Measurements from ENCODE around the gene SRF.

The SRF gene

GRCh38 chr6:43147691-43148477 lies 23.2 kb upstream of the SRF start:
- DNase-seq (ENCODE audit: low read depth in 2 of 2) = no peak

GRCh38 chr6:43149265-43149664 lies 21.8 kb upstream of the SRF start:
- DNase-seq (ENCODE audit: low read depth in 2 of 2) = no peak

- no peak for DNase-seq (ENCODE audit: low read depth in 2 of 2)
Observed at GRCh38 chr6:43150051-43150751, 20.9 kb upstream of the SRF start.

GRCh38 chr6:43159599-43159998 lies 11.5 kb upstream of the SRF start:
- DNase-seq (ENCODE audit: low read depth in 2 of 2) = no peak

- no peak for DNase-seq (ENCODE audit: low read depth in 2 of 2)
Observed at GRCh38 chr6:43163899-43164298, 7.2 kb upstream of the SRF start.

- no peak for DNase-seq (ENCODE audit: low read depth in 2 of 2)
Observed at GRCh38 chr6:43170417-43170930, 595 bp upstream of the SRF start.

GRCh38 chr6:43171707-43172103 lies 636 bp downstream of the SRF start:
- no peak for DNase-seq (ENCODE audit: low read depth in 2 of 2)

GRCh38 chr6:43172104-43173007 lies 1.3 kb downstream of the SRF start:
- DNase-seq (ENCODE audit: low read depth in 2 of 2) = peak in 1 of 2 donors; percentile 23

GRCh38 chr6:43173591-43174262 lies 2.7 kb downstream of the SRF start:
- DNase-seq (ENCODE audit: low read depth in 2 of 2) = no peak

- peak; percentile 80 to 93 for DNase-seq (ENCODE audit: low read depth in 2 of 2)
Observed at GRCh38 chr6:43174263-43175112, 3.4 kb downstream of the SRF start.

- no peak for DNase-seq (ENCODE audit: low read depth in 2 of 2)
Observed at GRCh38 chr6:43175676-43176422, 4.8 kb downstream of the SRF start.

- DNase-seq (ENCODE audit: low read depth in 2 of 2) = no peak
Observed at GRCh38 chr6:43176423-43176786, 5.3 kb downstream of the SRF start.

- no peak for DNase-seq (ENCODE audit: low read depth in 2 of 2)
Observed at GRCh38 chr6:43178150-43178549, 7.1 kb downstream of the SRF start.

- no peak for DNase-seq (ENCODE audit: low read depth in 2 of 2)
Observed at GRCh38 chr6:43178951-43179830, 8.1 kb downstream of the SRF start.

- DNase-seq (ENCODE audit: low read depth in 2 of 2) = no peak
Observed at GRCh38 chr6:43180058-43180457, 9.0 kb downstream of the SRF start.

GRCh38 chr6:43180985-43181384 lies 9.9 kb downstream of the SRF start:
- no peak for DNase-seq (ENCODE audit: low read depth in 2 of 2)

GRCh38 chr6:43181621-43181941 lies 10.5 kb downstream of the SRF start:
- DNase-seq (ENCODE audit: low read depth in 2 of 2) = no peak

- peak; percentile 48 to 58 for DNase-seq (ENCODE audit: low read depth in 2 of 2)
Observed at GRCh38 chr6:43181942-43182860, 11.1 kb downstream of the SRF start, which contains the start of gene CUL9. CUL9 (plus strand) TSS chr6:43182196; CDS start chr6:43184311, 2,115 bp downstream.

All from activated CD8-positive, alpha-beta memory T cell treated with anti-CD3 and anti-CD28 coated beads for 4 hours (primary cell).